Kidney epithelial cell (primary cell): ENCODE data around the gene HS1BP3. TPM values are rescaled to one million over a fixed set of nuclear protein-coding genes. Genes with fewer than 3 reads are reported as not detected.

Experiments
- DNase-seq: peaks from one replicate; pipeline ENCODE4 v3.0.0-alpha.2; 2010; ENCODE audit warnings: low read depth
- H3K27me3 ChIP-seq: 2 replicates; pipeline ENCODE4 v1.6.0; 2011; ENCODE audit warnings: low read length; ENCODE audit not compliant: control insufficient read depth, insufficient read depth
- H3K36me3 ChIP-seq: 2 replicates; pipeline ENCODE4 v1.5.1; 2011; ENCODE audit warnings: low read length; ENCODE audit not compliant: control insufficient read depth, insufficient read depth
- H3K4me3 ChIP-seq: 2 replicates; pipeline ENCODE4 v1.5.1; 2011; ENCODE audit warnings: low read depth, mild to moderate bottlenecking, control low read depth, low read length
- CTCF ChIP-seq: IDR thresholded peaks from 2 replicates; pipeline ENCODE4 v1.5.1; 2011; ENCODE audit warnings: mild to moderate bottlenecking, moderate library complexity, low read length, control low read depth, inconsistent platforms; ENCODE audit not compliant: insufficient read depth, poor library complexity, severe bottlenecking
- total RNA-seq: library from RNA; depleted of rRNA; stranded (reverse); fragments of >200 nt; gene quantifications from 2 replicates; pipeline ENCODE4 v1.2.3, GENCODE V29; 2015

Gene HS1BP3
- total RNA-seq, 1 donor from 2014 or later, result 42.4 TPM

- peak; percentile 2 for TF ChIP-seq CTCF
These were observed 57.5 kb downstream of the HS1BP3 start for GRCh38 chr2:20593072-20594034.

GRCh38 chr2:20592106-20593071 lies 58.5 kb downstream of the HS1BP3 start:
- no peaks in the 10 kb centered on the region for H3K36me3 ChIP-seq
- DNase-seq, result no peak
- H3K27me3 ChIP-seq, result no peaks in the 10 kb centered on the region
- no peak for TF ChIP-seq CTCF
- H3K4me3 ChIP-seq, result no peak overlapping the region

More at GRCh38 chr2:20593072-20594034, 57.5 kb downstream of the HS1BP3 start:
- no peaks in the 10 kb centered on the region for H3K36me3 ChIP-seq
- DNase-seq, result peak; percentile 76
- no peak overlapping the region for H3K4me3 ChIP-seq
- H3K27me3 ChIP-seq, result no peaks in the 10 kb centered on the region

- no peak for TF ChIP-seq CTCF
- H3K4me3 ChIP-seq, result no peak overlapping the region
- no peaks in the 10 kb centered on the region for H3K36me3 ChIP-seq
- DNase-seq, result no peak
- no peaks in the 10 kb centered on the region for H3K27me3 ChIP-seq
These were observed 60.0 kb downstream of the HS1BP3 start for GRCh38 chr2:20590704-20591515.

- no peaks in the 10 kb centered on the region for H3K27me3 ChIP-seq
- no peak for DNase-seq
These were observed 60.8 kb downstream of the HS1BP3 start for GRCh38 chr2:20589975-20590703.

More at GRCh38 chr2:20589975-20590703, 60.8 kb downstream of the HS1BP3 start:
- H3K4me3 ChIP-seq, result no peak overlapping the region
- no peaks in the 10 kb centered on the region for H3K36me3 ChIP-seq
- TF ChIP-seq CTCF, result no peak
